ENCODE data around the gene DDX10.

DNA sequence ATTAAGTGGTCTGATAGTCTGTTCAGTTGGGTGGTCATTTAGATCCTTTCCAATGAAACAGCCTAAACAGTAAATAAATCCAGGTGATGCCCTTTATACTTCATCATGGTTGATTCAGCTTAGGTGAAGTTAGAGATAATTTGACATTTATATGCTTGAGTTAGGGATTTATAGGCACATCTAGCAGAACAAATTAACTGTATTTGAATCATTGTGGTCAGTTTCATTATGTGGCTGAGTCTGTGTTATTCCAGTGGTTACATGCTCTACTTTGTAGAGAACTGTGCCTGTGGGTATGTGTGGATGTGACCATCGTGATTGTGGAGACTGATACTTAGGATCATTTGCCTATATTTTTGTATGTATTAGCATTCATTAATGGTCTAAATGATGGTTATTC is 194.6 kb downstream of the DDX10 start:
- TF ChIP-seq, protein P1, sequence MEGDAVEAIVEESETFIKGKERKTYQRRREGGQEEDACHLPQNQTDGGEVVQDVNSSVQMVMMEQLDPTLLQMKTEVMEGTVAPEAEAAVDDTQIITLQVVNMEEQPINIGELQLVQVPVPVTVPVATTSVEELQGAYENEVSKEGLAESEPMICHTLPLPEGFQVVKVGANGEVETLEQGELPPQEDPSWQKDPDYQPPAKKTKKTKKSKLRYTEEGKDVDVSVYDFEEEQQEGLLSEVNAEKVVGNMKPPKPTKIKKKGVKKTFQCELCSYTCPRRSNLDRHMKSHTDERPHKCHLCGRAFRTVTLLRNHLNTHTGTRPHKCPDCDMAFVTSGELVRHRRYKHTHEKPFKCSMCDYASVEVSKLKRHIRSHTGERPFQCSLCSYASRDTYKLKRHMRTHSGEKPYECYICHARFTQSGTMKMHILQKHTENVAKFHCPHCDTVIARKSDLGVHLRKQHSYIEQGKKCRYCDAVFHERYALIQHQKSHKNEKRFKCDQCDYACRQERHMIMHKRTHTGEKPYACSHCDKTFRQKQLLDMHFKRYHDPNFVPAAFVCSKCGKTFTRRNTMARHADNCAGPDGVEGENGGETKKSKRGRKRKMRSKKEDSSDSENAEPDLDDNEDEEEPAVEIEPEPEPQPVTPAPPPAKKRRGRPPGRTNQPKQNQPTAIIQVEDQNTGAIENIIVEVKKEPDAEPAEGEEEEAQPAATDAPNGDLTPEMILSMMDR (IDR thresholded peaks at IDR 0.05): no peak
- no peak for TF ChIP-seq POLR2A (IDR thresholded peaks at IDR 0.05)
- no peak for TF ChIP-seq EP300 (IDR thresholded peaks at IDR 0.05)

Measured in ovary (tissue), 3 donors.